HepG2 (cell line): ENCODE data around the gene OPA3. TPM values are rescaled to one million over a fixed set of nuclear protein-coding genes. Genes with fewer than 3 reads are reported as not detected.

Source experiments
- AKAP8 ChIP-seq: sonication (generic); formaldehyde crosslinking; IDR thresholded peaks from 2 replicates; pipeline ENCODE4 v1.5.1; 2020; ENCODE audit warnings: mild to moderate bottlenecking, missing genetic modification reagents
- BCL6 ChIP-seq: IDR thresholded peaks from 2 replicates; pipeline ENCODE4 v1.6.1; 2016; ENCODE audit warnings: missing genetic modification reagents, missing compliant biosample characterization
- ELF3 ChIP-seq: IDR thresholded peaks from 2 replicates; pipeline ENCODE4 v1.6.1; 2016; ENCODE audit warnings: missing genetic modification reagents, missing compliant biosample characterization
- FOXA3 ChIP-seq: IDR thresholded peaks from 2 replicates; pipeline ENCODE4 v1.6.1; 2016; ENCODE audit warnings: missing genetic modification reagents, missing compliant biosample characterization
- FOXO4 ChIP-seq: sonication (generic); formaldehyde crosslinking; conservative IDR thresholded peaks from 2 replicates; pipeline ENCODE4 v1.8.1; 2023; ENCODE audit warnings: missing genetic modification reagents
- GABPA ChIP-seq, 2 experiments: IDR thresholded peaks; 2 replicates each; pipeline ENCODE4 v1.6.1; 2011 to 2016; ENCODE audit warnings: low read depth in 2 of 2, low read length in 1 of 2, missing biosample characterization in 1 of 2, missing genetic modification characterization in 1 of 2
- GPN1 ChIP-seq: sonication (generic); formaldehyde crosslinking; IDR thresholded peaks from 2 replicates; pipeline ENCODE4 v1.5.1; 2020; ENCODE audit warnings: missing genetic modification reagents, borderline replicate concordance
- HDAC6 ChIP-seq: fragments of 200-600 bp; sonication (generic); IDR thresholded peaks from 2 replicates; pipeline ENCODE4 v1.7.0; 2017; ENCODE audit warnings: mild to moderate bottlenecking, antibody characterized with exemption, low read length, low read depth
- HOXA9 ChIP-seq: sonication (generic); formaldehyde crosslinking; IDR thresholded peaks from 2 replicates; pipeline ENCODE4 v1.8.1; 2022; ENCODE audit warnings: missing genetic modification reagents, mild to moderate bottlenecking, moderate library complexity, borderline replicate concordance
- IRF2 ChIP-seq: IDR thresholded peaks from 2 replicates; pipeline ENCODE4 v1.6.1; 2018; ENCODE audit warnings: missing genetic modification reagents, missing compliant biosample characterization
- KLF15 ChIP-seq: sonication (generic); formaldehyde crosslinking; IDR thresholded peaks from 2 replicates; pipeline ENCODE4 v1.8.1; 2023; ENCODE audit warnings: borderline replicate concordance, mild to moderate bottlenecking, inconsistent platforms, missing genetic modification reagents, mixed read lengths
- MEF2D ChIP-seq: sonication (generic); formaldehyde crosslinking; IDR thresholded peaks from 2 replicates; pipeline ENCODE4 v1.5.1; 2020; ENCODE audit warnings: mild to moderate bottlenecking, missing genetic modification reagents
- TCF7L2 ChIP-seq: IDR thresholded peaks from 2 replicates; pipeline ENCODE4 v1.6.1; 2011; ENCODE audit warnings: mild to moderate bottlenecking, low read depth, low read length, moderate library complexity
- TEAD3 ChIP-seq: optimal IDR thresholded peaks from 2 replicates; pipeline ENCODE3; 2016; ENCODE audit warnings: borderline replicate concordance
- TERF1 ChIP-seq: sonication (generic); formaldehyde crosslinking; IDR thresholded peaks from 2 replicates; pipeline ENCODE4 v1.8.0; 2022; ENCODE audit warnings: mild to moderate bottlenecking, missing genetic modification reagents, moderate library complexity
- ZBED4 ChIP-seq: sonication (generic); formaldehyde crosslinking; IDR thresholded peaks from 2 replicates; pipeline ENCODE4 v1.4.0; 2020; ENCODE audit warnings: missing genetic modification reagents, borderline replicate concordance
- ZBTB14 ChIP-seq: sonication (generic); formaldehyde crosslinking; IDR thresholded peaks from 2 replicates; pipeline ENCODE4 v1.4.0; 2020; ENCODE audit warnings: missing genetic modification reagents
- ZBTB3 ChIP-seq: sonication (generic); formaldehyde crosslinking; IDR thresholded peaks from 2 replicates; pipeline ENCODE4 v1.4.0; 2020; ENCODE audit warnings: low read depth, mild to moderate bottlenecking, moderate library complexity, missing genetic modification reagents, borderline replicate concordance
- ZGPAT ChIP-seq: IDR thresholded peaks from 2 replicates; pipeline ENCODE4 v1.6.1; 2016; ENCODE audit warnings: mild to moderate bottlenecking
- ZNF441 ChIP-seq: sonication (generic); formaldehyde crosslinking; IDR thresholded peaks from 2 replicates; pipeline ENCODE4 v1.7.0; 2021; ENCODE audit warnings: missing genetic modification reagents, borderline replicate concordance
- ZNF564 ChIP-seq: sonication (generic); formaldehyde crosslinking; IDR thresholded peaks from 2 replicates; pipeline ENCODE4 v1.8.1; 2023; ENCODE audit warnings: mild to moderate bottlenecking, missing genetic modification reagents
- ZNF598 ChIP-seq: sonication (generic); formaldehyde crosslinking; IDR thresholded peaks from 2 replicates; pipeline ENCODE4 v1.5.1; 2020; ENCODE audit warnings: mild to moderate bottlenecking, missing genetic modification reagents, borderline replicate concordance
- polyA plus RNA-seq, 8 experiments: library from polyadenylated mRNA; depleted of rRNA in 3 of 8; stranded (reverse) in 7 of 8; unstranded in 1 of 8; fragments of >200 nt; fragmentation: Illumina TruSeq in 4 of 8; extraction: Trizol in 4 of 8; gene quantifications; 2 replicates each; pipeline versions ENCODE4 v1.2.1 to v1.2.3, GENCODE V29; 2011 to 2016; ENCODE audit warnings: low read depth in 4 of 8, missing spikeins in 1 of 8, mixed read lengths in 1 of 8; ENCODE audit not compliant: insufficient read depth in 1 of 8
- total RNA-seq, 5 experiments: library from RNA; depleted of rRNA; stranded (reverse); fragments of >200 nt; fragmentation: Illumina TruSeq; extraction: Trizol; gene quantifications; 2 replicates each; pipeline ENCODE4 v1.2.3, GENCODE V29; 2016; ENCODE audit warnings: low read depth in 1 of 5

OPA3 gene
- total and polyA plus RNA-seq, 2 of the 13 experiments (the other 11 are each of a cell fraction or from before 2014, with no cell fraction given) = 8.3 to 17.7 TPM

- peak; percentile 60; the same call in 1 of the 2 replicates for TF ChIP-seq ELF3 (CRISPR knock-in tag)
- peak; percentile 25; the same call in 1 of the 2 replicates for TF ChIP-seq FOXA3 (CRISPR knock-in tag)
- TF ChIP-seq GPN1 = no peak
- TF ChIP-seq AKAP8 = no peak
- no peak for TF ChIP-seq MEF2D
- TF ChIP-seq ZNF598 (CRISPR knock-in tag) = 0 out of 2 replicates have a peak, but pooled peaks have one; percentile 43
- no peak for TF ChIP-seq ZBED4 (CRISPR knock-in tag)
- TF ChIP-seq TEAD3 (CRISPR knock-in tag) = peak; percentile 39
- TF ChIP-seq ZNF564 = no peak; the same call in 1 of the 2 replicates
- no peak for TF ChIP-seq TERF1 (CRISPR knock-in tag)
- TF ChIP-seq ZBTB14 (CRISPR knock-in tag) = no peak
- TF ChIP-seq BCL6 (CRISPR knock-in tag) = peak; percentile 85
- no peak for TF ChIP-seq TCF7L2
- TF ChIP-seq ZGPAT (CRISPR knock-in tag) = peak; percentile 25; the same call in 1 of the 2 replicates
- TF ChIP-seq KLF15 (CRISPR knock-in tag) = no peak
- TF ChIP-seq ZNF441 (CRISPR knock-in tag) = 0 out of 2 replicates have a peak, but pooled peaks have one; percentile 24
- TF ChIP-seq IRF2 (CRISPR knock-in tag) = no peak
- no peak for TF ChIP-seq HOXA9 (CRISPR knock-in tag)
- no peak for TF ChIP-seq FOXO4
- no peak for TF ChIP-seq ZBTB3
- no peak for TF ChIP-seq GABPA (IDR thresholded peaks at IDR 0.05; ENCODE audit: low read depth, low read length)
- TF ChIP-seq GABPA (CRISPR knock-in tag; IDR thresholded peaks at IDR 0.05; ENCODE audit: low read depth) = no peak
- no peak for TF ChIP-seq HDAC6
Measured at GRCh38 chr19:45587873-45588272, 3.3 kb upstream of the OPA3 start (continued).
